ENCODE measurements around the gene MGA. TPM values are rescaled to one million over a fixed set of nuclear protein-coding genes. Genes with fewer than 3 reads are reported as not detected.

MGA gene
- total RNA-seq, 2 donors from 2014 or later = 28.8 to 45.5 TPM

GRCh38 chr15:41778521-41778920 lies 118.3 kb downstream of the MGA start:
- no peaks in the 10 kb centered on the region for H3K27me3 ChIP-seq
- no peaks in the 10 kb centered on the region for H3K36me3 ChIP-seq (replicated peaks in 1 of 2; ENCODE audit: insufficient read depth in 1 of 2, low read depth in 2 of 2)
- H3K9me3 ChIP-seq = no peaks in the 10 kb centered on the region
- DNase-seq (no peak), ATAC-seq (no peak)
- intact Hi-C loops (cut with DNase I) = no loop called here
- no peak overlapping the region for H3K27ac ChIP-seq
- H3K4me1 ChIP-seq = peaks cover 36% of the 10 kb centered on the region
- no peak for TF ChIP-seq POLR2A (IDR thresholded peaks at IDR 0.05)
- no peak for TF ChIP-seq CTCF (IDR thresholded peaks at IDR 0.05)
- WGBS, 2 donors = 74 to 75% methylated on average over 1 of the region's 1 CpG
- H3K4me3 ChIP-seq = no peak overlapping the region

- WGBS, 2 donors = 71 to 87% methylated on average over 4 of the region's 4 CpGs
- DNase-seq = no peak
- Histone ChIP-seq H3K9me3 (no peaks in the 10 kb centered on the region), H3K27ac (no peak overlapping the region), H3K36me3 (replicated peaks in 1 of 2; ENCODE audit: insufficient read depth in 1 of 2, low read depth in 2 of 2) (no peaks in the 10 kb centered on the region), H3K4me3 (no peak overlapping the region), H3K27me3 (no peaks in the 10 kb centered on the region), H3K4me1 (peaks cover 32% of the 10 kb centered on the region)
- no peak for ATAC-seq
- intact Hi-C loops (cut with DNase I) = no loop called here
- TF ChIP-seq CTCF (IDR thresholded peaks at IDR 0.05) (no peak), POLR2A (IDR thresholded peaks at IDR 0.05) (no peak)
Observed at GRCh38 chr15:41779662-41780157, 119.5 kb downstream of the MGA start.

GRCh38 chr15:41780266-41780665 lies 120.1 kb downstream of the MGA start:
- 62 to 75% methylated on average over 2 of the region's 2 CpGs for WGBS, 2 donors
- H3K27ac ChIP-seq = no peak overlapping the region
- H3K27me3 ChIP-seq = no peaks in the 10 kb centered on the region
- no peak for TF ChIP-seq POLR2A (IDR thresholded peaks at IDR 0.05)
- no peak for TF ChIP-seq CTCF (IDR thresholded peaks at IDR 0.05)
- DNase-seq = no peak
- ATAC-seq = no peak
- no peaks in the 10 kb centered on the region for H3K36me3 ChIP-seq (replicated peaks in 1 of 2; ENCODE audit: insufficient read depth in 1 of 2, low read depth in 2 of 2)
- H3K9me3 ChIP-seq = no peaks in the 10 kb centered on the region
- no peak overlapping the region for H3K4me3 ChIP-seq
- intact Hi-C loops (cut with DNase I) = no loop called here
- peaks cover 28% of the 10 kb centered on the region for H3K4me1 ChIP-seq

- Histone ChIP-seq H3K27me3 (no peaks in the 10 kb centered on the region), H3K27ac (no peak overlapping the region), H3K9me3 (no peaks in the 10 kb centered on the region), H3K4me1 (peaks cover 23% of the 10 kb centered on the region), H3K36me3 (replicated peaks in 1 of 2; ENCODE audit: insufficient read depth in 1 of 2, low read depth in 2 of 2) (no peaks in the 10 kb centered on the region), H3K4me3 (no peak overlapping the region)
- 51 to 82% methylated on average over 1 of the region's 1 CpG for WGBS, 2 donors
- TF ChIP-seq CTCF (IDR thresholded peaks at IDR 0.05) (no peak), POLR2A (IDR thresholded peaks at IDR 0.05) (no peak)
- DNase-seq (no peak), ATAC-seq (no peak)
- intact Hi-C loops (cut with DNase I) = no loop called here
Observed at GRCh38 chr15:41780727-41781126, 120.5 kb downstream of the MGA start.
